Fibroblast of lung (primary cell): ENCODE results near the gene FNDC3A. TPM values are rescaled to one million over a fixed set of nuclear protein-coding genes. Genes with fewer than 3 reads are reported as not detected.

Experiments used
- DNase-seq, 2 donors: peaks; one replicate each; pipeline versions ENCODE4 v3.0.0 to v3.0.0-alpha.2; 2010; ENCODE audit warnings: low read depth in 2 of 2
- H2AFZ ChIP-seq: 2 replicates; pipeline ENCODE4 v1.5.1; 2012; ENCODE audit warnings: low read length, control low read depth, inconsistent platforms
- H3K27ac ChIP-seq: 2 replicates; pipeline ENCODE4 v1.5.1; 2011; ENCODE audit warnings: low read length, control low read depth; ENCODE audit not compliant: insufficient read depth
- H3K27me3 ChIP-seq: 2 replicates; pipeline ENCODE4 v1.5.1; 2011; ENCODE audit warnings: mild to moderate bottlenecking, low read length; ENCODE audit not compliant: control insufficient read depth, insufficient read depth
- H3K36me3 ChIP-seq: 2 replicates; pipeline ENCODE4 v1.5.1; 2011; ENCODE audit warnings: low read length; ENCODE audit not compliant: control insufficient read depth, insufficient read depth
- H3K4me1 ChIP-seq: 2 replicates; pipeline ENCODE4 v1.5.1; 2011; ENCODE audit warnings: low read length; ENCODE audit not compliant: control insufficient read depth, insufficient read depth; ENCODE audit errors: extremely low read depth
- H3K4me2 ChIP-seq: 2 replicates; pipeline ENCODE4 v1.5.1; 2011; ENCODE audit warnings: low read length, control low read depth; ENCODE audit not compliant: insufficient read depth; ENCODE audit errors: extremely low read depth
- H3K4me3 ChIP-seq, 4 experiments: fragments of 200-600 bp in 1 of 4; sonication (generic) in 1 of 4; replicated peaks in 1 of 4; 2 replicates each; pipeline ENCODE4 v1.5.1; 2011 to 2016; ENCODE audit warnings: low read length in 4 of 4, low read depth in 3 of 4, mild to moderate bottlenecking in 3 of 4, control low read depth in 2 of 4, inconsistent platforms in 1 of 4, mixed read lengths in 1 of 4; ENCODE audit not compliant: insufficient read depth in 1 of 4; ENCODE audit errors: control extremely low read depth in 1 of 4
- H3K79me2 ChIP-seq: 2 replicates; pipeline ENCODE4 v1.5.1; 2012; ENCODE audit warnings: mild to moderate bottlenecking, low read length, inconsistent platforms; ENCODE audit not compliant: control insufficient read depth, insufficient read depth
- H3K9ac ChIP-seq: 2 replicates; pipeline ENCODE4 v1.5.1; 2011; ENCODE audit warnings: mild to moderate bottlenecking, low read length, control low read depth; ENCODE audit not compliant: insufficient read depth
- H3K9me3 ChIP-seq: 2 replicates; pipeline ENCODE4 v1.5.1; 2012; ENCODE audit warnings: low read depth, low read length; ENCODE audit not compliant: control insufficient read depth, insufficient read depth
- H4K20me1 ChIP-seq: 2 replicates; pipeline ENCODE4 v1.5.1; 2011; ENCODE audit warnings: low read length; ENCODE audit not compliant: control insufficient read depth, insufficient read depth; ENCODE audit errors: extremely low read depth
- EZH2 ChIP-seq: IDR thresholded peaks from 2 replicates; pipeline ENCODE4 v1.5.1; 2012; ENCODE audit warnings: low read length, control low read depth, mild to moderate bottlenecking; ENCODE audit errors: missing control alignments
- polyA plus RNA-seq, 2 donors: library from polyadenylated mRNA; depleted of rRNA in 1 of 2; stranded (reverse) in 1 of 2; unstranded in 1 of 2; fragments of >200 nt; gene quantifications; 2 replicates each; pipeline ENCODE4 v1.2.1, GENCODE V29; 2011 to 2012; ENCODE audit warnings: missing spikeins in 1 of 2
- total RNA-seq: library from RNA; depleted of rRNA; stranded (reverse); fragments of >200 nt; gene quantifications from 2 replicates; pipeline ENCODE4 v1.2.1, GENCODE V29; 2014
- TF ChIP-seq, protein P1 (sequence below), 2 donors: IDR thresholded peaks in 1 of 2; conservative IDR thresholded peaks in 1 of 2; 1 replicate in 1 of 2; 2 replicates in 1 of 2; pipeline ENCODE4 v1.5.1; 2011 to 2012; ENCODE audit warnings: low read length in 2 of 2, control low read depth in 1 of 2, inconsistent platforms in 1 of 2, low read depth in 1 of 2, mild to moderate bottlenecking in 1 of 2

Gene FNDC3A
- total and polyA plus RNA-seq, 2 donors (not counting 1 experiment from before 2014, with no cell fraction given), result 44.7 to 79.4 TPM

DNA sequence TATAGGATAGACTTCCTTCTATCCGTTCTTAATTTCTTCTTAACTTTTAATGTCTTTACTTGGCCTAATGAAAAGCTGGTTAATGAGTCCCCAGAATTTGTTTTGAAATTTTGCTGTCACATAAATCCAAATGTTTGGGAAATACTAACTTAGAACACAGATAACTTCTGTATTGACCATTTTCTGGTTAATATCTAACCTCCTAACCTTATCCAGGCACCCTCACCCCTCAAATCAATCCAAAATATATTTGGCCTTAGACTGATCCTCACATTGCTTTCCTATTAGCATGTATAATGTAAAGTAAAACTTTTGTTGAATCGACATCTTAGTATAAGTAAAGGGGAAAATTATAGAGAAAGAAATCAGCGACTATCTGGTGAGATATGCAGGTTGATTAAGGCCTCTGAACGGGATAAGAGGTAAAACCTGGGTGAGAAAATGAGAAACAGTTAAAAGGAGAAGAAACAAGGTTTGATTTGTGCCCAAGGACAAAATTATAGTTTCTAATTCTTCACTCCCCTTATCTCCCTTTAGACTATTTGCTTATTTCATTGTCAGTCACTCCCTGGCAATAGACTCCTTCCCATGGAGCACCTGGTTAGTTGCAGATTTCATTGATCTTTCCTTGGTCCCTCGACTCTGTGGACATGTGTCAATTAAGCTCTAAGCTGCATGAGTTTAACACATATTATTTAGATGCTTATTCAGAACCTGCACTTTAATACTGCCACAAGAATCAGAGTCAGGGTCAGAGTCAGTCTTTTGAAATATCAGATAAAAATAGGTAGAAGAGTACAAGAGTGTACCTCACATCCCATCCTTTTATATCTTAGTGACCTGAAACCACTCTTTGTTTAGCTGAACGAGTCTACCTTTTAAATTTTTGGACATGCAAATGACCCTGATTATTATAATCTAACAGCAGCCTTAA lies 125.2 kb downstream of the FNDC3A start:
- DNase-seq, result no peak
- peaks cover 11% of the 10 kb centered on the region for H3K4me1 ChIP-seq
- H3K27me3 ChIP-seq, result no peaks in the 10 kb centered on the region
- H3K9ac ChIP-seq, result no peak overlapping the region
- H2AFZ ChIP-seq, result no peak overlapping the region
- no peaks in the 10 kb centered on the region for H3K9me3 ChIP-seq
- no peaks in the 10 kb centered on the region for H4K20me1 ChIP-seq
- H3K79me2 ChIP-seq, result no peaks in the 10 kb centered on the region
- TF ChIP-seq EZH2, result no peak
- TF ChIP-seq, protein P1, sequence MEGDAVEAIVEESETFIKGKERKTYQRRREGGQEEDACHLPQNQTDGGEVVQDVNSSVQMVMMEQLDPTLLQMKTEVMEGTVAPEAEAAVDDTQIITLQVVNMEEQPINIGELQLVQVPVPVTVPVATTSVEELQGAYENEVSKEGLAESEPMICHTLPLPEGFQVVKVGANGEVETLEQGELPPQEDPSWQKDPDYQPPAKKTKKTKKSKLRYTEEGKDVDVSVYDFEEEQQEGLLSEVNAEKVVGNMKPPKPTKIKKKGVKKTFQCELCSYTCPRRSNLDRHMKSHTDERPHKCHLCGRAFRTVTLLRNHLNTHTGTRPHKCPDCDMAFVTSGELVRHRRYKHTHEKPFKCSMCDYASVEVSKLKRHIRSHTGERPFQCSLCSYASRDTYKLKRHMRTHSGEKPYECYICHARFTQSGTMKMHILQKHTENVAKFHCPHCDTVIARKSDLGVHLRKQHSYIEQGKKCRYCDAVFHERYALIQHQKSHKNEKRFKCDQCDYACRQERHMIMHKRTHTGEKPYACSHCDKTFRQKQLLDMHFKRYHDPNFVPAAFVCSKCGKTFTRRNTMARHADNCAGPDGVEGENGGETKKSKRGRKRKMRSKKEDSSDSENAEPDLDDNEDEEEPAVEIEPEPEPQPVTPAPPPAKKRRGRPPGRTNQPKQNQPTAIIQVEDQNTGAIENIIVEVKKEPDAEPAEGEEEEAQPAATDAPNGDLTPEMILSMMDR (conservative IDR thresholded peaks at IDR 0.05 in 1 of 2, IDR thresholded peaks at IDR 0.05 in 1 of 2; ENCODE audit: low read depth in 1 of 2, low read length in 2 of 2), result no peak
- no peak overlapping the region for H3K4me3 ChIP-seq
- H3K4me2 ChIP-seq, result no peak overlapping the region
- no peaks in the 10 kb centered on the region for H3K36me3 ChIP-seq
- H3K27ac ChIP-seq, result no peak overlapping the region

DNA sequence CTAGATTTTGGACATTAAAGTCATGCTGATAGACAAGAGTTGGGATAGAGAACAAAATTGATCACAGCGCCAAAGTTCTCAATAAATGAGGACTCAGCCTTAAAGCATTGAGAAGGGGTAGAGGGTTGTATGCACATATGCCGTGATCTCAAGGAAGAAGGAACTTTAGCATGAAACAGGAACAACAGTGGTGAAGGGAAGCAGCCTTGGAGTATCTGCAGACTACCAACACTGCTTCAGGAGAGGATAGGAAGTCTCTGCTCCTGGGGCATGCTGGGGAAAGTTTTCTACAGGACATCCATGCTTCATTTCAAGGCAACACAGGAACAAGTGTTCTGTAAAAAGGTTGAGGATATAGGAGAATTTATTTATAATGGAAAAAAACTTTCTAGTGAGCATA lies 132.5 kb downstream of the FNDC3A start:
- Histone ChIP-seq H3K27ac (no peak overlapping the region), H3K9me3 (no peaks in the 10 kb centered on the region), H3K36me3 (peaks cover 1% of the 10 kb centered on the region), H3K27me3 (no peaks in the 10 kb centered on the region), H3K4me3 (no peak overlapping the region), H3K4me2 (no peak overlapping the region), H4K20me1 (no peaks in the 10 kb centered on the region), H3K79me2 (peaks cover 15% of the 10 kb centered on the region), H3K9ac (no peak overlapping the region), H3K4me1 (no peaks in the 10 kb centered on the region), H2AFZ (no peak overlapping the region)
- no peak for DNase-seq
- TF ChIP-seq EZH2, result no peak
- TF ChIP-seq, protein P1 (conservative IDR thresholded peaks at IDR 0.05 in 1 of 2, IDR thresholded peaks at IDR 0.05 in 1 of 2; ENCODE audit: low read depth in 1 of 2, low read length in 2 of 2), result no peak

DNA sequence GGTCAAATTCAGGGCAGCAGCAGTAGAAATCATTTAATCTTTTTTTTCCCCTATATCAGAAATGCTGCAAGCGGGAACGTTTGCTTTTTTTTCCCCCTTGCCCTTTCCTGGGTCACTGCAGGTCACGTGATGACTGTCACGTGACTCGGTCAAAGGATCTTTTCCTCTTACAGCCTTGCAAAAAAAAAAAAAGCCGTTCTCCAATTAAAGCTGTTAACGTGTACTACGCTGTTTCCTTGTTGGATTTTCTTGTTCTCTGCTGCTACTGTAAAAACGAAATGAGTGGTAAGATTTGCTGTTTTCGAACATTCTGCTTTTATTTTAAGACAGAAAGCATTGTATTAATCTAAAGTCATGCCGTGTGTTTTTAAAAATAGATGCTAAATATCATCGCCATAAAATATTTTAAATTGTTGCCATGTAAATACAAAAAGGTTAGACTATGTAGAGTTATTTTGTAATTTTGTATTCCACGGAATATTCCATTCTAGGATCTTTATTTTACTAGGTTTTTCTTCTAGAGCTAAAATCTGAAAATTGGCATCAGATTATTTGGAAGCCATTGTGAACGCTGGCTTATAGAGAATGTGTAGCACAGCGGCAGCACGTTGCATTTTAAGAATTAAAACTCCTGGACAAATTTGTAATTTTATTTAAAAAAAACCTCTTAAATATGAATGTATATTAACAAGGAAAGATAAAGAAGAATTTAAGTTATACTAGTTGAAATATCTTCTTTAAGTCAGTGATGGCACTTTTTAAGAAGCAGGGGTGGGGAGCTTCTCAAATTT lies 134.6 kb downstream of the FNDC3A start:
- Histone ChIP-seq H3K36me3 (peaks cover 1% of the 10 kb centered on the region), H3K9me3 (no peaks in the 10 kb centered on the region), H2AFZ (peak overlapping the region; percentile 54), H3K27me3 (no peaks in the 10 kb centered on the region), H3K4me3 (peak overlapping the region; percentile 39 to 98 (median 53)), H3K9ac (peak overlapping the region; percentile 35), H4K20me1 (no peaks in the 10 kb centered on the region), H3K4me1 (no peaks in the 10 kb centered on the region), H3K27ac (peak overlapping the region; percentile 37), H3K79me2 (peaks cover 15% of the 10 kb centered on the region), H3K4me2 (peak overlapping the region; percentile 78)
- TF ChIP-seq, protein P1 (conservative IDR thresholded peaks at IDR 0.05 in 1 of 2, IDR thresholded peaks at IDR 0.05 in 1 of 2; ENCODE audit: low read depth in 1 of 2, low read length in 2 of 2), result no peak
- no peak for TF ChIP-seq EZH2
- peak; percentile 89 to 94 for DNase-seq
